ENCODE data around the gene NR2C2. TPM values are rescaled to one million over a fixed set of nuclear protein-coding genes. Genes with fewer than 3 reads are reported as not detected.
"Not testable (repeated sequence)": the region's sequence is repeated elsewhere in the genome, so short reads cannot be mapped to it uniquely, and the experiment has no call there.

Gene NR2C2
- total RNA-seq, 1 experiment from 2014 or later = 41.5 TPM

DNA sequence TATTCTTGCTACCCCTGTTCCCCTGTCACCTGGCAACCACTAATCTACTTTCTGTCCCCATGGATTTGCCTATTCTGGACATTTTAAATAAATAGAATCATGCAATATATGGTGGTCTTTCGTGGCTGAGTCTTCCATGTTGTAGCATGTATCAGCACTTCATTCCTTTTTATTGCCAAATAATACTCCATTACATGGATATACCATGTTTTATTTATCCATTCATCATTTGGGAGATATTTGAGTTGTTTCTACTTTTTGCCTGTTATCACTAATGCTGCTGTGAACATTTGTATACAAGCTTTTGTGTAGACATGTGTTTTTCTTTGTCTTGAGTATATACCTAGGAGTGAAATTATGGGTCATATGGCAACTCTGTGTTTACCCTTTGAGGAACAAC lies 50.6 kb downstream of the NR2C2 start:
- TF ChIP-seq, protein P1, sequence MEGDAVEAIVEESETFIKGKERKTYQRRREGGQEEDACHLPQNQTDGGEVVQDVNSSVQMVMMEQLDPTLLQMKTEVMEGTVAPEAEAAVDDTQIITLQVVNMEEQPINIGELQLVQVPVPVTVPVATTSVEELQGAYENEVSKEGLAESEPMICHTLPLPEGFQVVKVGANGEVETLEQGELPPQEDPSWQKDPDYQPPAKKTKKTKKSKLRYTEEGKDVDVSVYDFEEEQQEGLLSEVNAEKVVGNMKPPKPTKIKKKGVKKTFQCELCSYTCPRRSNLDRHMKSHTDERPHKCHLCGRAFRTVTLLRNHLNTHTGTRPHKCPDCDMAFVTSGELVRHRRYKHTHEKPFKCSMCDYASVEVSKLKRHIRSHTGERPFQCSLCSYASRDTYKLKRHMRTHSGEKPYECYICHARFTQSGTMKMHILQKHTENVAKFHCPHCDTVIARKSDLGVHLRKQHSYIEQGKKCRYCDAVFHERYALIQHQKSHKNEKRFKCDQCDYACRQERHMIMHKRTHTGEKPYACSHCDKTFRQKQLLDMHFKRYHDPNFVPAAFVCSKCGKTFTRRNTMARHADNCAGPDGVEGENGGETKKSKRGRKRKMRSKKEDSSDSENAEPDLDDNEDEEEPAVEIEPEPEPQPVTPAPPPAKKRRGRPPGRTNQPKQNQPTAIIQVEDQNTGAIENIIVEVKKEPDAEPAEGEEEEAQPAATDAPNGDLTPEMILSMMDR (IDR thresholded peaks at IDR 0.05; ENCODE audit: unreplicated experiment) = no peak
- Mint-ChIP-seq H3K36me3 (ENCODE audit: insufficient read depth, unreplicated experiment) (peaks cover 5% of the 10 kb centered on the region), H3K27ac (ENCODE audit: unreplicated experiment) (no peak overlapping the region), H3K4me1 (ENCODE audit: low read depth, unreplicated experiment) (no peaks in the 10 kb centered on the region), H3K27me3 (ENCODE audit: unreplicated experiment) (no peaks in the 10 kb centered on the region), H3K4me3 (ENCODE audit: low read depth, unreplicated experiment) (no peak overlapping the region), H3K9me3 (ENCODE audit: low read depth, unreplicated experiment) (no peaks in the 10 kb centered on the region)
- intact Hi-C loops (cut with micrococcal nuclease; ENCODE audit: unreplicated experiment) = no loop called here
- DNase-seq = no peak
- BruUV-seq (replicated peaks) = no TSS peak
- CTCF ChIA-PET = no interaction called here

DNA sequence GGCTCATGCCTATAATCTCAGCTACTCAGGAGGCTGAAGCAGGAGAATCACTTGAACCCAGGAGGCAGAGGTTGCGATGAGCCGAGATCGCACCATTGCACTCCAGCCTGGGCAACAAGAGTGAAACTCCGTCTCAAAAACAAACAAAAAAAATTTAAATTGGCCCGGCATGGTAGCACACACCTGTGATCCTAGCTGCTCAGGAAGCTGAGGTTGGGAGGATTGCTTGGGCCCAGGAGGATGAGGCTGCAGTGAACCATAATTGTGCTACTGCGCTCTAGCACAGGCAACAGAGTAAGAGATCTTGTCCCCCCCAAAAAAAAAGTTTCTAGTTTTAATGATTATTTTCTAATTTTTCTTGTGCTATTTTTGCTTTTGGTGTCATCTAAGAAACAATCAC lies 51.8 kb downstream of the NR2C2 start:
- intact Hi-C loops (cut with micrococcal nuclease; ENCODE audit: unreplicated experiment); DNase-seq; H3K4me1 Mint-ChIP-seq (ENCODE audit: low read depth, unreplicated experiment); H3K27ac Mint-ChIP-seq (ENCODE audit: unreplicated experiment); CTCF ChIA-PET; H3K27me3 Mint-ChIP-seq (ENCODE audit: unreplicated experiment); H3K36me3 Mint-ChIP-seq (ENCODE audit: insufficient read depth, unreplicated experiment); H3K9me3 Mint-ChIP-seq (ENCODE audit: low read depth, unreplicated experiment); BruUV-seq (replicated peaks); H3K4me3 Mint-ChIP-seq (ENCODE audit: low read depth, unreplicated experiment): not testable (repeated sequence)

DNA sequence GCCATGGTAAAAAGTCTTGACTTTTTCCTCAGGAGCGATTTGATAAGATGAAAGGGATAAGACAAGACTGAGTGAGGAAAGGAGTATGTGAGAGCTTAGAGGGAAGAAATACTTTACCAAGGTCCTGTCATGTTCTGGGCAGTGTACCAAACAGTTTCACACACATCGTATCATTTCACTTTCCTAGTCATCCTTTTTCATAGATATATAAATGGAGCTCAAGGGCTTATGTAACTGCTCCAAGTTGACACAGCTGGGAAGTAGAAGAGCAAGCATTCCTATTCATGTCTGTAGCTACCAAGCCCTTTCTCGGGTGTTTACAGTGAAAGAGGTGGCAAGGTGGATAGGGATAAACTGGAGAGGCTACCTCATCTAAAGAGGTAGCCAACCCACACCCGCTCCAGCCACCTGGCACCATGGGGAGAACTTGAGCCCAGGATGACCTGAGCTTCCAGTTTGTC lies 60.3 kb downstream of the NR2C2 start:
- Mint-ChIP-seq H3K27me3 (ENCODE audit: unreplicated experiment) (no peaks in the 10 kb centered on the region), H3K36me3 (ENCODE audit: insufficient read depth, unreplicated experiment) (peaks cover 17% of the 10 kb centered on the region), H3K9me3 (ENCODE audit: low read depth, unreplicated experiment) (no peaks in the 10 kb centered on the region), H3K4me3 (ENCODE audit: low read depth, unreplicated experiment) (no peak overlapping the region), H3K4me1 (ENCODE audit: low read depth, unreplicated experiment) (no peaks in the 10 kb centered on the region), H3K27ac (ENCODE audit: unreplicated experiment) (no peak overlapping the region)
- intact Hi-C loops (cut with micrococcal nuclease; ENCODE audit: unreplicated experiment) = no loop called here
- TF ChIP-seq, protein P1 (IDR thresholded peaks at IDR 0.05; ENCODE audit: unreplicated experiment) = no peak
- BruUV-seq (replicated peaks) = no TSS peak
- no peak for DNase-seq
- CTCF ChIA-PET = interaction anchor here (0.7 kb wide), 1 partner anchor 477 kb away, joined by 3 read pairs; no protein-coding TSS in a partner anchor

DNA sequence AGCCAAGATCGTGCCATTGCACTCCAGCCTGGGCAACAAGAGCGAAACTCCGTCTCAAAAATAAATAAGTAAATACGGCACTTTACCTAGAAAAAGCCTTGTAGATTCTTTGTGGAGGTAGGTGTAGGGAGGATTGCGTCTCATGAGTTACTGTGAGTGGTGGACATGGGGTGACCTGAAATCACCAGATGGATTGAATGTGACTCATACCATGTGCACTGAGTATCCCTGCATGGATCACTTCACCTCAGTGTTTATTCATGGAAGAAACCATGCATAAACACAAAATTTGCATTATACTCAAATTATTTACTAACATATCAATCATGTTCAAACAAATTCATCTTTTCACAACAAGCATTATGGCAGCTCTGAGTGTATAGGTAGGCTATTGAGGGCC lies 61.8 kb downstream of the NR2C2 start:
- no peak overlapping the region for H3K4me3 Mint-ChIP-seq (ENCODE audit: low read depth, unreplicated experiment)
- no peak overlapping the region for H3K27ac Mint-ChIP-seq (ENCODE audit: unreplicated experiment)
- peaks cover 17% of the 10 kb centered on the region for H3K36me3 Mint-ChIP-seq (ENCODE audit: insufficient read depth, unreplicated experiment)
- CTCF ChIA-PET = no interaction called here
- no TSS peak for BruUV-seq (replicated peaks)
- intact Hi-C loops (cut with micrococcal nuclease; ENCODE audit: unreplicated experiment) = no loop called here
- TF ChIP-seq, protein P1 (IDR thresholded peaks at IDR 0.05; ENCODE audit: unreplicated experiment) = no peak
- H3K9me3 Mint-ChIP-seq (ENCODE audit: low read depth, unreplicated experiment) = no peaks in the 10 kb centered on the region
- no peaks in the 10 kb centered on the region for H3K4me1 Mint-ChIP-seq (ENCODE audit: low read depth, unreplicated experiment)
- no peaks in the 10 kb centered on the region for H3K27me3 Mint-ChIP-seq (ENCODE audit: unreplicated experiment)
- DNase-seq = no peak

DNA sequence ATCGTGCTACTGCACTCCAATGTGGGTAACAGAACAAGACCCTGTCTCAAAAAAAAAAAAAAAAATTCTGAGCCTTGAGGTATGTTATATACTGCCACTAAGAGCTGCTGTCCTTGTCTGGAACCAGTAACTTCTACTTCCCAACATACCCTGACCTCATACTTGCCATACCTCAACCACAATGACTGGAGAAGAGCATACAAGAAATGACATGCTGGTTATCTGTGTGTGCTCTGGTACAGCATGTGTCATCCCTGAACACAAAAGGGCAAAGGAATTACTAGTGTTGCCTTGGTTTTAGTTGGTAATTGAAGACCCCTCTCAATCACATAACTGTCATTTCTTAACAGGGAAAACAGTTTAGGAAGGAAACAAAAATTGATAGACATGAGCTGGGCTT lies 63.3 kb downstream of the NR2C2 start:
- peaks cover 17% of the 10 kb centered on the region for H3K36me3 Mint-ChIP-seq (ENCODE audit: insufficient read depth, unreplicated experiment)
- CTCF ChIA-PET = no interaction called here
- TF ChIP-seq, protein P1 (IDR thresholded peaks at IDR 0.05; ENCODE audit: unreplicated experiment) = no peak
- no peaks in the 10 kb centered on the region for H3K4me1 Mint-ChIP-seq (ENCODE audit: low read depth, unreplicated experiment)
- no peaks in the 10 kb centered on the region for H3K9me3 Mint-ChIP-seq (ENCODE audit: low read depth, unreplicated experiment)
- no peaks in the 10 kb centered on the region for H3K27me3 Mint-ChIP-seq (ENCODE audit: unreplicated experiment)
- H3K27ac Mint-ChIP-seq (ENCODE audit: unreplicated experiment) = no peak overlapping the region
- BruUV-seq (replicated peaks) = no TSS peak
- intact Hi-C loops (cut with micrococcal nuclease; ENCODE audit: unreplicated experiment) = no loop called here
- H3K4me3 Mint-ChIP-seq (ENCODE audit: low read depth, unreplicated experiment) = no peak overlapping the region
- no peak for DNase-seq
